ENCODE results near the gene LRFN2.
A peak's percentile ranks its signal among the peaks of the same experiment; 100 is the strongest.

Gene LRFN2

DNA sequence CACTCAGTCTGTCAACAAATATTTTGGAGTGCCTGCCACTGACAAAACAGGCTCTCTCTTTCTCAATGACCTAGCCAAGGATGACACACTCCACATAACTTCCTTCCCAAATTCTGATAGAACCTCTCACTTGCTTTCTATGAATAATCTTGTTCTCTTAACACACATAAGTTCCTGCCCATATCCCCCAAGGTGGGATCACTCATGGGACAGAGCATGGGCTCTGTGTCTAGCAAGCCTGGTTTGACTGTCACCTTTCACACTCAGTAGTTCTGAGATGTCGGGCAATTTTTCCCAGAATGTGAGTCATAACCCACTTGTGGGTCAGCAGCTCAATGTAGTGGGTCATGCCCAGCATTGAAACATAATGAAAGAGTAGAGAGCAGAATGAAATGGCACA, 78.1 kb downstream of the LRFN2 start:
- H3K4me1 Mint-ChIP-seq (ENCODE audit: low read depth) = peaks cover 10% of the 10 kb centered on the region
- no peaks in the 10 kb centered on the region for H3K9me3 Mint-ChIP-seq

GRCh38 chr6:40506954-40507353, 80.2 kb downstream of the LRFN2 start:
- H3K9me3 Mint-ChIP-seq = no peaks in the 10 kb centered on the region
- no peaks in the 10 kb centered on the region for H3K36me3 Mint-ChIP-seq (ENCODE audit: low read depth)
- no peak overlapping the region for H3K27ac Mint-ChIP-seq
- peaks cover 10% of the 10 kb centered on the region for H3K4me1 Mint-ChIP-seq (ENCODE audit: low read depth)
- H3K4me3 Mint-ChIP-seq = no peak overlapping the region
- peaks cover 8% of the 10 kb centered on the region for H3K27me3 Mint-ChIP-seq (ENCODE audit: low read depth)
- no peak for DNase-seq (ENCODE audit: low spot score)

More for the DNA sequence above, 78.1 kb downstream of the LRFN2 start:
- H3K36me3 Mint-ChIP-seq (ENCODE audit: low read depth) = no peaks in the 10 kb centered on the region
- peak; percentile 28 for DNase-seq (ENCODE audit: low spot score)
- H3K27ac Mint-ChIP-seq = no peak overlapping the region
- H3K4me3 Mint-ChIP-seq = no peak overlapping the region
- H3K27me3 Mint-ChIP-seq (ENCODE audit: low read depth) = peaks cover 4% of the 10 kb centered on the region

- Mint-ChIP-seq H3K9me3 (no peaks in the 10 kb centered on the region), H3K36me3 (ENCODE audit: low read depth) (no peaks in the 10 kb centered on the region), H3K4me1 (ENCODE audit: low read depth) (peaks cover 10% of the 10 kb centered on the region), H3K27ac (no peak overlapping the region), H3K4me3 (no peak overlapping the region), H3K27me3 (ENCODE audit: low read depth) (peaks cover 8% of the 10 kb centered on the region)
- DNase-seq (ENCODE audit: low spot score) = no peak
These were observed 81.9 kb downstream of the LRFN2 start for GRCh38 chr6:40505191-40505810.

DNA sequence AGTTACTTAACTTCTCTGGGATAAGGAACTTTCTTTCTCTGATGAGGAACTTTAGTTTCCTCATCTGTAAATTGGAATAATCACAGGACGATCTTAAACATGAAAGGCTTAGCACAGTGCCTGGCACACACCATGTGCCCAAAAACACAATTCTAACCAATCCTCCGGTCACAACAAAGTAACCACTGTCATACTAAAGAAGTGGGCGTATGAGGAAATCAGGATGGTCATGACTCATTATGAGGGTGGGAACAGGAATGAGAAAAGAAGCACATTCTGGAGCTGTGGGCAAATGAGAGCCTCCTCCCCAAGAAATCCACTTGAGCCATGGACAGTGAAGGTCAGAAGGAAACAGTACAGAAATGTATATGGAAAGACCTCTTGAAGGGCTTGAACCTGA, 82.9 kb downstream of the LRFN2 start:
- peaks cover 8% of the 10 kb centered on the region for H3K27me3 Mint-ChIP-seq (ENCODE audit: low read depth)
- peaks cover 6% of the 10 kb centered on the region for H3K4me1 Mint-ChIP-seq (ENCODE audit: low read depth)
- H3K9me3 Mint-ChIP-seq = no peaks in the 10 kb centered on the region
- H3K27ac Mint-ChIP-seq = no peak overlapping the region
- no peak overlapping the region for H3K4me3 Mint-ChIP-seq
- H3K36me3 Mint-ChIP-seq (ENCODE audit: low read depth) = no peaks in the 10 kb centered on the region
- DNase-seq (ENCODE audit: low spot score) = no peak

DNA sequence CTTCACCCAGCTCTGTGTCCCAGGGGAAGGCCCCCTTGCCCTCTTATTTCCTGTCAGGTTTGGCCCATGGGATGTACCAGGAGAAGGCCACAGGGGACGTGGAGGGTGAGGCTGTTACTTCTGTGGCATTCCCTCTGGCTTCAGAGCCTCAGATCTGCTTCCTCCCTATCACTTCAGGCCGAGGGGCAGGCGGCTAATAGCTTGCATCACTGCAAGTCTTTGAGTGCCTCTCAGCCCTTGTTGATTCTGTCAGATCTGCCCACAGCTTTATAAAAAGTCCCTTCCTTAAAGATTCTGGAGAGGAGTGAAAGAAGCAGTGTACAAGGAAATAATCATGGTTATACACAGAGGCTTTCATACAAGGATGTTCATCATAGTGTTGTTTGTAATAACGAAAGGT, 86.9 kb downstream of the LRFN2 start:
- Mint-ChIP-seq H3K36me3 (ENCODE audit: low read depth) (no peaks in the 10 kb centered on the region), H3K27ac (no peak overlapping the region), H3K4me3 (no peak overlapping the region), H3K9me3 (no peaks in the 10 kb centered on the region), H3K4me1 (ENCODE audit: low read depth) (no peaks in the 10 kb centered on the region), H3K27me3 (ENCODE audit: low read depth) (peaks cover 8% of the 10 kb centered on the region)
- DNase-seq (ENCODE audit: low spot score) = no peak

GRCh38 chr6:40499215-40499614, 87.9 kb downstream of the LRFN2 start:
- Mint-ChIP-seq H3K9me3 (no peaks in the 10 kb centered on the region), H3K4me1 (ENCODE audit: low read depth) (no peaks in the 10 kb centered on the region), H3K27ac (no peak overlapping the region), H3K4me3 (no peak overlapping the region), H3K36me3 (ENCODE audit: low read depth) (no peaks in the 10 kb centered on the region), H3K27me3 (ENCODE audit: low read depth) (peaks cover 6% of the 10 kb centered on the region)
- DNase-seq (ENCODE audit: low spot score) = no peak

DNA sequence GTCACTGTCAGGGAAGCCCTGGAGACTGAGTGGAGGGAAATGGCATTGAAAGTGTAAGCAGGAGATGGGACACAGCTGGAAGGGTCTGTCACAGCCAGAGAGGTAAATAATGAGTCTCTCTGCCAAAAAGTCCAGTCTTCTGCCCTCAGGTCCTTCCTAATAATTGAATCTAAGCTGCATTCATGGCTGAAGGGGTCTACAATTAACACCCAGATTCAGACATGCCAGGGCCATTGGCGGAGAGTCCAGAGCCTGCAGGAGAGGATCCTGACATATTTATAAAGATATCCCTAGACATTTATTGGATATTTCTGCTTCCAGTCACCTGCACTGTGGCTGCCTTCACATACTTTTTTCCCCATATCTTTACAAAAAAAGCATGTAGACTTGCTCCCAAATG, 89.0 kb downstream of the LRFN2 start:
- Mint-ChIP-seq H3K27ac (no peak overlapping the region), H3K9me3 (no peaks in the 10 kb centered on the region), H3K4me1 (ENCODE audit: low read depth) (no peaks in the 10 kb centered on the region), H3K4me3 (no peak overlapping the region), H3K27me3 (ENCODE audit: low read depth) (peaks cover 4% of the 10 kb centered on the region), H3K36me3 (ENCODE audit: low read depth) (no peaks in the 10 kb centered on the region)
- DNase-seq (ENCODE audit: low spot score) = no peak

DNA sequence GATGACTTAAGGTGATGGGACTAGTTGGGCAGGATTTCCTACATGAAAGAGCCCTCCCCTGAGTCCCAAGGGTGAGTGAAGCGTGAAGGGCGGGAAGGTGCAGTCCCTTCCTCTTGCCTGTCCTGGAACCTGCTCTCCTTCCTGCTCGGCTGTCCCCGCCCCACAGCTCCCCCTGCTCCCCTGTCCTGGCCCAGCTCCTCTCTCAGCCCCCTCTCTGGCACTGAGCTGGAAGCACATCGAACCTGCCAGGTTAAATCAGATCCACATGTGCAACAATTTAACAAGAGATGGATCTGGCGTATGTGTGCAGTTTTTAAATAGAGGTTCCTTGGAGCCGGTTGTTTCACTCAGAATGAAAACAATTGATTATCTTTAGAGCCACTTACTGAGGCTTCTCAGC, 95.0 kb downstream of the LRFN2 start:
- Mint-ChIP-seq H3K9me3 (no peaks in the 10 kb centered on the region), H3K27me3 (ENCODE audit: low read depth) (peaks cover 7% of the 10 kb centered on the region), H3K27ac (no peak overlapping the region), H3K36me3 (ENCODE audit: low read depth) (no peaks in the 10 kb centered on the region), H3K4me3 (no peak overlapping the region), H3K4me1 (ENCODE audit: low read depth) (no peaks in the 10 kb centered on the region)
- DNase-seq (ENCODE audit: low spot score) = no peak

- Mint-ChIP-seq H3K36me3 (ENCODE audit: low read depth) (no peaks in the 10 kb centered on the region), H3K9me3 (no peaks in the 10 kb centered on the region), H3K27ac (no peak overlapping the region), H3K4me1 (ENCODE audit: low read depth) (no peaks in the 10 kb centered on the region), H3K4me3 (no peak overlapping the region), H3K27me3 (ENCODE audit: low read depth) (peaks cover 12% of the 10 kb centered on the region)
- no peak for DNase-seq (ENCODE audit: low spot score)
These were observed 96.7 kb downstream of the LRFN2 start for GRCh38 chr6:40490508-40490907.

DNA sequence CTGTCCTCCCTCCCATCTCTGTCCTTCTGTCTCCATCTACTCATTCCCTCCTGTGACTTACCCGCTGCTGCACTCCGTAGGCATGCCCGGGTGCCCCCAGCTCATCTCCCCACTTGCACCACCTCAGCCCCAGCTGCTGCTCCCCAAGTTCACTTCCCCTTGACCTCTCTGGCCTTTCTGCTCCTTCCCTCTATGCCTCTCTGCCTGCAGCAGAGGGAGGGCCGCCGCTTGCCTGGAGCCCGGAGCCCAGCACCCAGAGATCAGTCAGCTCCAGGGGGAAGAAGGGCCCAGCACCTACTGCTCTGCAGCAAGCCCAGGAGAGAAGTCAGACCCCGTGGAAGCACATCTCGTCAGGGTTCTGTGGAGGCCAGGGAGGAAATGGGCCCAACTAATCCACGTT, 97.4 kb downstream of the LRFN2 start:
- no peak overlapping the region for H3K4me3 Mint-ChIP-seq
- H3K36me3 Mint-ChIP-seq (ENCODE audit: low read depth) = no peaks in the 10 kb centered on the region
- no peaks in the 10 kb centered on the region for H3K9me3 Mint-ChIP-seq
- H3K27ac Mint-ChIP-seq = no peak overlapping the region
- no peaks in the 10 kb centered on the region for H3K4me1 Mint-ChIP-seq (ENCODE audit: low read depth)
- peaks cover 12% of the 10 kb centered on the region for H3K27me3 Mint-ChIP-seq (ENCODE audit: low read depth)
- DNase-seq (ENCODE audit: low spot score) = no peak

GRCh38 chr6:40486576-40486975, 100.6 kb downstream of the LRFN2 start:
- Mint-ChIP-seq H3K27me3 (ENCODE audit: low read depth) (peaks cover 12% of the 10 kb centered on the region), H3K36me3 (ENCODE audit: low read depth) (no peaks in the 10 kb centered on the region), H3K9me3 (no peaks in the 10 kb centered on the region), H3K4me3 (no peak overlapping the region), H3K27ac (no peak overlapping the region), H3K4me1 (ENCODE audit: low read depth) (peaks cover 2% of the 10 kb centered on the region)
- no peak for DNase-seq (ENCODE audit: low spot score)

- no peaks in the 10 kb centered on the region for H3K36me3 Mint-ChIP-seq (ENCODE audit: low read depth)
- H3K27ac Mint-ChIP-seq = no peak overlapping the region
- peaks cover 2% of the 10 kb centered on the region for H3K4me1 Mint-ChIP-seq (ENCODE audit: low read depth)
These were observed 101.4 kb downstream of the LRFN2 start for GRCh38 chr6:40485795-40486194.

DNA sequence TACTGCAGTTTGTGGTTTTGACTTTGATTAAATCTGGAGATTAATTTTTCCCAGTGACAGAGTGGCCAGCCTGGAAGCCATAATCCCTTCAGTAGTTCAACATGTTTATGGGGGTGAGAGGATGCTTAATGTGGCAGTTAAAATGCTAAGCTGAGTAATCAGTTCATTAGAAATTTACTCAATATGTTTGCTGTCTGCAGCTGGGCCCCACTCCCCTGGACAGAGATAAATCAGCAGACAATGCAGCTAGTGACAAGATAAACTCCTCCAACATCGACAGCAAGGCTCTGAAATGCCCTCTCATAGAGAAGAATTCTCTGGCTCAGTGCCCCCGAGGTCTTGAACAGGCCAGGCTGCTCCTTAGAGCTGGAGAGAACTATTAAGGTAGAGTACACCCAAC, 101.9 kb downstream of the LRFN2 start:
- Mint-ChIP-seq H3K27ac (no peak overlapping the region), H3K9me3 (no peaks in the 10 kb centered on the region), H3K27me3 (ENCODE audit: low read depth) (peaks cover 12% of the 10 kb centered on the region), H3K36me3 (ENCODE audit: low read depth) (no peaks in the 10 kb centered on the region), H3K4me3 (no peak overlapping the region), H3K4me1 (ENCODE audit: low read depth) (peaks cover 2% of the 10 kb centered on the region)
- DNase-seq (ENCODE audit: low spot score) = no peak

More at GRCh38 chr6:40485795-40486194, 101.4 kb downstream of the LRFN2 start:
- no peak for DNase-seq (ENCODE audit: low spot score)
- Mint-ChIP-seq H3K27me3 (ENCODE audit: low read depth) (peaks cover 12% of the 10 kb centered on the region), H3K9me3 (no peaks in the 10 kb centered on the region), H3K4me3 (no peak overlapping the region)

DNA sequence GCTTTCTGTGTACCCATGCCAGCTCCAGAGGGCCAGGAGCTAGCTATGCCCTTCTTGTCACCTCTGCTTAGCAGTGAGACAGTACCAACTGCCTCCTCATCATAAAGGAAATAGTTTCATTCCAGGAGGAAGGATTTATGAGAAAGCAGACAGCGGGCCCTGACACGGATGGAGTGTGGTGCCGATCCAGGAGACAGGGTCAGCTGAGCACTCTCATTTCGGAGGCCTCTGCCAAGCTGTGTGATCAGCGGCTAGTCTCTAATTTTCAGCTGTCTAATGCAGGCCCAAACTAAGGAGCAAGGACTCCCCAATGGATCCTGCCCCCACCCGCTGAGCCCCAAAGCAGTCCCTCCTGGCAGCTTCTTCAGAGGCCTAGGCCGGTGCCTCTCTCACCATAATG, 103.1 kb downstream of the LRFN2 start:
- DNase-seq (ENCODE audit: low spot score) = no peak
- Mint-ChIP-seq H3K9me3 (no peaks in the 10 kb centered on the region), H3K27me3 (ENCODE audit: low read depth) (peaks cover 9% of the 10 kb centered on the region), H3K4me3 (no peak overlapping the region), H3K27ac (no peak overlapping the region), H3K4me1 (ENCODE audit: low read depth) (peaks cover 2% of the 10 kb centered on the region), H3K36me3 (ENCODE audit: low read depth) (no peaks in the 10 kb centered on the region)

DNA sequence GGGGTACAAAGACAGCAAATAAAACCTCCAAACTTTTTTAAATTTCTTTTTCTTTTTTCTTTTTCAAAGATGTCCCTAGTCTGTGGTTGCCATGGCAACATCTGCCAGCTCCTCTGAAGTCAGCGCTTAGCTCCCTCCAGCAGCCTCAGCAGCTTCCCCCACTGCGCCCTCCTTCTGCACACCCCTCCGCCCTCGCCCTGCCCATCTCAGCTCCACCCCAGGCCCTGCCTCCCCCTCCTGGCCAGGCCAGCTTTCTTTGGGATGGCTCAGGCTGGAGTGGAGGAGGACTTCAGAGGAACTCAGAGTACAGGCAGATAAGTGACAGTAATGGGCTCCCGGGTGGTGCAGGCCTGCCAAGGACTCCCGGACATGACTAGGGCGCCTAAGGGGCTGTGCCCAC, 104.6 kb downstream of the LRFN2 start:
- Mint-ChIP-seq H3K27me3 (ENCODE audit: low read depth) (peaks cover 11% of the 10 kb centered on the region), H3K4me1 (ENCODE audit: low read depth) (peaks cover 13% of the 10 kb centered on the region), H3K27ac (no peak overlapping the region), H3K9me3 (no peaks in the 10 kb centered on the region), H3K36me3 (ENCODE audit: low read depth) (no peaks in the 10 kb centered on the region), H3K4me3 (no peak overlapping the region)
- no peak for DNase-seq (ENCODE audit: low spot score)

All from T-helper 2 cell treated with Interferon-gamma antibody and Interleukin-4, amounts not matched to agents 5 μg/mL and 100 μg/mL, for 36 hours (primary cell).